ENCODE results near the gene IFIT5. TPM values are rescaled to one million over a fixed set of nuclear protein-coding genes. Genes with fewer than 3 reads are reported as not detected.

Gene IFIT5
- total RNA-seq, 4 donors from 2014 or later: 6.9 to 32.8 (median 17.3) TPM

- TF ChIP-seq, protein P1, sequence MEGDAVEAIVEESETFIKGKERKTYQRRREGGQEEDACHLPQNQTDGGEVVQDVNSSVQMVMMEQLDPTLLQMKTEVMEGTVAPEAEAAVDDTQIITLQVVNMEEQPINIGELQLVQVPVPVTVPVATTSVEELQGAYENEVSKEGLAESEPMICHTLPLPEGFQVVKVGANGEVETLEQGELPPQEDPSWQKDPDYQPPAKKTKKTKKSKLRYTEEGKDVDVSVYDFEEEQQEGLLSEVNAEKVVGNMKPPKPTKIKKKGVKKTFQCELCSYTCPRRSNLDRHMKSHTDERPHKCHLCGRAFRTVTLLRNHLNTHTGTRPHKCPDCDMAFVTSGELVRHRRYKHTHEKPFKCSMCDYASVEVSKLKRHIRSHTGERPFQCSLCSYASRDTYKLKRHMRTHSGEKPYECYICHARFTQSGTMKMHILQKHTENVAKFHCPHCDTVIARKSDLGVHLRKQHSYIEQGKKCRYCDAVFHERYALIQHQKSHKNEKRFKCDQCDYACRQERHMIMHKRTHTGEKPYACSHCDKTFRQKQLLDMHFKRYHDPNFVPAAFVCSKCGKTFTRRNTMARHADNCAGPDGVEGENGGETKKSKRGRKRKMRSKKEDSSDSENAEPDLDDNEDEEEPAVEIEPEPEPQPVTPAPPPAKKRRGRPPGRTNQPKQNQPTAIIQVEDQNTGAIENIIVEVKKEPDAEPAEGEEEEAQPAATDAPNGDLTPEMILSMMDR (IDR thresholded peaks at IDR 0.05): no peak
- peak; percentile 92 for ATAC-seq (ENCODE audit: low FRiP score)
- no peak for DNase-seq (ENCODE audit: low spot score)
Observed at GRCh38 chr10:89373916-89374711, 40.3 kb upstream of the IFIT5 start.

GRCh38 chr10:89374713-89375141 is 39.6 kb upstream of the IFIT5 start:
- ATAC-seq (ENCODE audit: low FRiP score): peak; percentile 20
- no peak for DNase-seq (ENCODE audit: low spot score)
- TF ChIP-seq, protein P1 (IDR thresholded peaks at IDR 0.05): no peak

GRCh38 chr10:89377705-89378637 is 36.4 kb upstream of the IFIT5 start, which contains the start of gene IFIT1B:
Gene IFIT1B (plus strand): TSS chr10:89378056. CDS start chr10:89378136, 80 bp downstream.
- TF ChIP-seq, protein P1 (IDR thresholded peaks at IDR 0.05): no peak
- ATAC-seq (ENCODE audit: low FRiP score): no peak
- DNase-seq (ENCODE audit: low spot score): no peak

GRCh38 chr10:89379103-89379502 is 35.3 kb upstream of the IFIT5 start:
- ATAC-seq (ENCODE audit: low FRiP score): no peak
- TF ChIP-seq, protein P1 (IDR thresholded peaks at IDR 0.05): no peak
- no peak for DNase-seq (ENCODE audit: low spot score)

GRCh38 chr10:89382757-89383156 is 31.6 kb upstream of the IFIT5 start:
- ATAC-seq (ENCODE audit: low FRiP score) (no peak), DNase-seq (ENCODE audit: low spot score) (no peak)
- TF ChIP-seq, protein P1 (IDR thresholded peaks at IDR 0.05): no peak

- no peak for ATAC-seq (ENCODE audit: low FRiP score)
- TF ChIP-seq, protein P1 (IDR thresholded peaks at IDR 0.05): no peak
- no peak for DNase-seq (ENCODE audit: low spot score)
Observed at GRCh38 chr10:89384474-89385340, 29.7 kb upstream of the IFIT5 start.
